GM12878 (cell line): Measurements from ENCODE around the gene CAMTA2. TPM values are rescaled to one million over a fixed set of nuclear protein-coding genes. Genes with fewer than 3 reads are reported as not detected.

Source experiments
- ASH2L ChIP-seq: fragments of 300-600, 200-600 bp; sonication (generic); IDR thresholded peaks from 2 replicates; pipeline ENCODE4 v1.6.1; 2017; ENCODE audit warnings: low read depth, mild to moderate bottlenecking, borderline replicate concordance
- BCLAF1 ChIP-seq: fragments of 450-650 bp; IDR thresholded peaks from 2 replicates; pipeline ENCODE4 v1.6.1; 2017; ENCODE audit warnings: antibody characterized with exemption, mild to moderate bottlenecking, moderate library complexity
- CHD4 ChIP-seq: fragments of 200-600 bp; sonication (generic); IDR thresholded peaks from 2 replicates; pipeline ENCODE4 v1.6.1; 2016; ENCODE audit warnings: mild to moderate bottlenecking
- KAT2A ChIP-seq: conservative IDR thresholded peaks from 2 replicates; pipeline ENCODE4 v1.6.1; 2011; ENCODE audit warnings: low read depth, low read length; ENCODE audit not compliant: control insufficient read depth
- MEF2A ChIP-seq: IDR thresholded peaks from 2 replicates; pipeline ENCODE4 v1.6.1; 2011; ENCODE audit warnings: low read depth, mild to moderate bottlenecking, low read length, moderate library complexity; ENCODE audit not compliant: insufficient read depth
- MTA3 ChIP-seq: IDR thresholded peaks from 2 replicates; pipeline ENCODE4 v1.6.1; 2012; ENCODE audit warnings: low read length, inconsistent platforms, borderline replicate concordance
- NFIC ChIP-seq: IDR thresholded peaks from 2 replicates; pipeline ENCODE4 v1.6.1; 2012; ENCODE audit warnings: low read depth, mild to moderate bottlenecking, inconsistent platforms, low read length, moderate library complexity
- NFXL1 ChIP-seq: fragments of 450-650 bp; IDR thresholded peaks from 2 replicates; pipeline ENCODE4 v1.6.1; 2017; ENCODE audit warnings: antibody characterized with exemption, mild to moderate bottlenecking, borderline replicate concordance
- POLR2AphosphoS2 ChIP-seq: IDR thresholded peaks from 2 replicates; pipeline ENCODE4 v1.6.1; 2011; ENCODE audit warnings: low read depth, mild to moderate bottlenecking, low read length, improper control_type of control experiment, moderate library complexity
- RB1 ChIP-seq: fragments of 450-650 bp; formaldehyde crosslinking; IDR thresholded peaks from 2 replicates; pipeline ENCODE4 v1.6.1; 2017; ENCODE audit warnings: mild to moderate bottlenecking, borderline replicate concordance
- RCOR1 ChIP-seq: conservative IDR thresholded peaks from 2 replicates; pipeline ENCODE4 v1.6.1; 2012; ENCODE audit warnings: low read depth, low read length, improper control_type of control experiment
- SRF ChIP-seq, 2 experiments: IDR thresholded peaks; 2 replicates each; pipeline ENCODE4 v1.6.1; 2011; ENCODE audit warnings: low read depth in 2 of 2, low read length in 2 of 2, mild to moderate bottlenecking in 1 of 2, moderate library complexity in 1 of 2
- SUZ12 ChIP-seq: fragments of 200-600 bp; sonication (generic); IDR thresholded peaks from one replicate; pipeline ENCODE4 v1.6.1; 2018; ENCODE audit warnings: antibody characterized with exemption, mild to moderate bottlenecking; ENCODE audit not compliant: unreplicated experiment
- TARDBP ChIP-seq: IDR thresholded peaks from 2 replicates; pipeline ENCODE4 v1.6.1; 2016; ENCODE audit warnings: borderline replicate concordance
- TCF3 ChIP-seq: IDR thresholded peaks from 2 replicates; pipeline ENCODE4 v1.6.1; 2012; ENCODE audit warnings: low read depth, mild to moderate bottlenecking, low read length, borderline replicate concordance; ENCODE audit not compliant: insufficient read depth
- YY1 ChIP-seq: IDR thresholded peaks from 2 replicates; pipeline ENCODE4 v1.6.1; 2011; ENCODE audit warnings: low read depth, mild to moderate bottlenecking, low read length
- ZNF274 ChIP-seq: IDR thresholded peaks from one replicate; pipeline ENCODE4 v1.8.0; 2011; ENCODE audit not compliant: insufficient read length, insufficient read depth
- polyA plus RNA-seq, 11 experiments: library from polyadenylated mRNA; depleted of rRNA in 4 of 11; unstranded in 6 of 11; stranded (reverse) in 5 of 11; fragments of >200 nt; fragmentation: Nextera tagmentation in 4 of 11; fragmentation: Illumina TruSeq in 1 of 11; extraction: Ambion mirVana in 4 of 11; extraction: Trizol in 1 of 11; gene quantifications; 1 replicate in 1 of 11; 2 replicates in 10 of 11; pipeline versions ENCODE4 v1.2.1 to v1.2.3, GENCODE V29; 2011 to 2016; ENCODE audit warnings: inconsistent platforms in 2 of 11, missing spikeins in 2 of 11, low read depth in 1 of 11
- total RNA-seq, 4 experiments: library from RNA; depleted of rRNA in 3 of 4; stranded (reverse); fragments of >200 nt in 3 of 4; fragmentation: Illumina TruSeq in 1 of 4; extraction: Trizol in 1 of 4; gene quantifications; 2 replicates each; pipeline versions ENCODE4 v1.2.1 to v1.2.3, GENCODE V29; 2013 to 2021
- TF ChIP-seq, protein P1 (sequence below): fragments of 450-650 bp; conservative IDR thresholded peaks from 2 replicates; pipeline ENCODE4 v1.6.1; 2017; ENCODE audit warnings: mild to moderate bottlenecking, moderate library complexity
- TF ChIP-seq, protein P2 (sequence below): fragments of 450-650 bp; IDR thresholded peaks from 2 replicates; pipeline ENCODE4 v1.6.1; 2018; ENCODE audit warnings: mild to moderate bottlenecking, low read depth, moderate library complexity; ENCODE audit not compliant: partially characterized antibody

Gene CAMTA2
- total and polyA plus RNA-seq, 10 of the 15 experiments (the other 5 are each of a cell fraction or from before 2014, with no cell fraction given): 0.42 to 29.3 (median 11.2) TPM

DNA sequence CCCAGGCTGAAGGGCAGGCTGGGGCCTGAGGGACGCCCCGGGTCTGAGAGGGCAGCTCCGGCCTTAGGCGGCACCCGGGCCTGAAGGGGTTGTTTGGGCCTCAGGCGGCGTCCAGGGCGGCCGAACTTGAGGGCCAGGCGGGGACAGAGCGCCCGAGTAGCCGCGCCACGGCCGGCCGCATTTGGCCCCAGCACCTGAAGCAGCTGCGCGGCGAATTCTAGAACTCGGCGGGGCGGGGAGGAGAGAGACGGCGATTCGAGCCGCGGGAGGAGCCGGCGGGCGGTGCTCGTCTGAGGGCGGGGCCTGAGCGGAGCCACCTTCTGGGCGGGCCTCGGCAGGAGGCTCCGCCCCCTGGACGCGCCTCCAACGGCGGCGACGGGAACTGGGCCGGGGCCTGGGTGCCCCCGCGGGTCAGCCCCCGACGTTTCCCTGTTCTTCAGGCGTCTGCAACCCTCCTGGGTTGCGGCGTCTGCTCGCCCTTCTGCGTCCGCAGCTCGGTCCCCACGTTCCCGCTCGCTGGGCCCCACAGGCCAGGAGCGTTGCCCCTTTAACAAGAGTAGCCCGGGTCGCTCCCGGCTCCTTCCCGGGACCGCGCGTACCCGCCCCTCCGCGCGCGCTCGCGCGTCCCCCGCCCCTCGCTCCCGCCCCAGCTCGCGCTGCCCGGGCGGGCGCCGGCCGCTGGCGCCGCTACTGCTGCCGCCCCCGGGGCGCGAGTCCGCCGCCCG, 10.0 kb upstream of the CAMTA2 start, which contains the start of the genes INCA1 and KIF1C (continued):
- TF ChIP-seq, protein P1, sequence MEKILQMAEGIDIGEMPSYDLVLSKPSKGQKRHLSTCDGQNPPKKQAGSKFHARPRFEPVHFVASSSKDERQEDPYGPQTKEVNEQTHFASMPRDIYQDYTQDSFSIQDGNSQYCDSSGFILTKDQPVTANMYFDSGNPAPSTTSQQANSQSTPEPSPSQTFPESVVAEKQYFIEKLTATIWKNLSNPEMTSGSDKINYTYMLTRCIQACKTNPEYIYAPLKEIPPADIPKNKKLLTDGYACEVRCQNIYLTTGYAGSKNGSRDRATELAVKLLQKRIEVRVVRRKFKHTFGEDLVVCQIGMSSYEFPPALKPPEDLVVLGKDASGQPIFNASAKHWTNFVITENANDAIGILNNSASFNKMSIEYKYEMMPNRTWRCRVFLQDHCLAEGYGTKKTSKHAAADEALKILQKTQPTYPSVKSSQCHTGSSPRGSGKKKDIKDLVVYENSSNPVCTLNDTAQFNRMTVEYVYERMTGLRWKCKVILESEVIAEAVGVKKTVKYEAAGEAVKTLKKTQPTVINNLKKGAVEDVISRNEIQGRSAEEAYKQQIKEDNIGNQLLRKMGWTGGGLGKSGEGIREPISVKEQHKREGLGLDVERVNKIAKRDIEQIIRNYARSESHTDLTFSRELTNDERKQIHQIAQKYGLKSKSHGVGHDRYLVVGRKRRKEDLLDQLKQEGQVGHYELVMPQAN: peak; percentile 99
- TF ChIP-seq ZNF274 (no peak), RB1 (peak; percentile 79; the same call in 1 of the 2 replicates), RCOR1 (no peak), POLR2AphosphoS2 (no peak), MTA3 (no peak), YY1 (no peak), NFXL1 (no peak), NFIC (no peak), ASH2L (0 out of 2 replicates have a peak, but pooled peaks have one; percentile 14), MEF2A (no peak), BCLAF1 (no peak), TCF3 (0 out of 2 replicates have a peak, but pooled peaks have one; percentile 18), TARDBP (no peak), SRF (IDR thresholded peaks at IDR 0.05; ENCODE audit: low read depth in 2 of 2, low read length in 2 of 2) (no peak), CHD4 (no peak), SUZ12 (no peak), KAT2A (peak; percentile 74)
- TF ChIP-seq, protein P2, sequence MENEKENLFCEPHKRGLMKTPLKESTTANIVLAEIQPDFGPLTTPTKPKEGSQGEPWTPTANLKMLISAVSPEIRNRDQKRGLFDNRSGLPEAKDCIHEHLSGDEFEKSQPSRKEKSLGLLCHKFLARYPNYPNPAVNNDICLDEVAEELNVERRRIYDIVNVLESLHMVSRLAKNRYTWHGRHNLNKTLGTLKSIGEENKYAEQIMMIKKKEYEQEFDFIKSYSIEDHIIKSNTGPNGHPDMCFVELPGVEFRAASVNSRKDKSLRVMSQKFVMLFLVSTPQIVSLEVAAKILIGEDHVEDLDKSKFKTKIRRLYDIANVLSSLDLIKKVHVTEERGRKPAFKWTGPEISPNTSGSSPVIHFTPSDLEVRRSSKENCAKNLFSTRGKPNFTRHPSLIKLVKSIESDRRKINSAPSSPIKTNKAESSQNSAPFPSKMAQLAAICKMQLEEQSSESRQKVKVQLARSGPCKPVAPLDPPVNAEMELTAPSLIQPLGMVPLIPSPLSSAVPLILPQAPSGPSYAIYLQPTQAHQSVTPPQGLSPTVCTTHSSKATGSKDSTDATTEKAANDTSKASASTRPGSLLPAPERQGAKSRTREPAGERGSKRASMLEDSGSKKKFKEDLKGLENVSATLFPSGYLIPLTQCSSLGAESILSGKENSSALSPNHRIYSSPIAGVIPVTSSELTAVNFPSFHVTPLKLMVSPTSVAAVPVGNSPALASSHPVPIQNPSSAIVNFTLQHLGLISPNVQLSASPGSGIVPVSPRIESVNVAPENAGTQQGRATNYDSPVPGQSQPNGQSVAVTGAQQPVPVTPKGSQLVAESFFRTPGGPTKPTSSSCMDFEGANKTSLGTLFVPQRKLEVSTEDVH: no peak
